ENCODE measurements around the gene SYCP3.

DNA sequence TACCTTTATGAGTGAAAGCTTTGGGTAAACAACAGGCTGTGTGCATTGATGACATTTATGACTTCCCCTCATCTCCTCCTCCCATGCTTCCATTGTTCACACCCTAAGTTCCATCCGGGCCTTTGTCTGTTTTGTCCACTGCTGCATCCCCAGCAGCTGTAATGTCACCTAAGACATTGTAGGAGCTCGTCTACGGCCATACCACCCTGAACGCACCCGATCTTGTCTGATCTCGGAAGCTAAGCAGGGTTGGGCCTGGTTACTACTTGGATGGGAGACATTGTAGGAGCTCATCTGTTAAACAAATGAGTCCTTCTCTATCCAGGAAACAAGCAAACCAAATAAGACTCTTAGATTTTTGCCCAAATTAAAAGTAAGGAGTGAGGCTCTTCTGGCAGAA lies 40.4 kb upstream of the SYCP3 start:
- TF ChIP-seq, protein P1, sequence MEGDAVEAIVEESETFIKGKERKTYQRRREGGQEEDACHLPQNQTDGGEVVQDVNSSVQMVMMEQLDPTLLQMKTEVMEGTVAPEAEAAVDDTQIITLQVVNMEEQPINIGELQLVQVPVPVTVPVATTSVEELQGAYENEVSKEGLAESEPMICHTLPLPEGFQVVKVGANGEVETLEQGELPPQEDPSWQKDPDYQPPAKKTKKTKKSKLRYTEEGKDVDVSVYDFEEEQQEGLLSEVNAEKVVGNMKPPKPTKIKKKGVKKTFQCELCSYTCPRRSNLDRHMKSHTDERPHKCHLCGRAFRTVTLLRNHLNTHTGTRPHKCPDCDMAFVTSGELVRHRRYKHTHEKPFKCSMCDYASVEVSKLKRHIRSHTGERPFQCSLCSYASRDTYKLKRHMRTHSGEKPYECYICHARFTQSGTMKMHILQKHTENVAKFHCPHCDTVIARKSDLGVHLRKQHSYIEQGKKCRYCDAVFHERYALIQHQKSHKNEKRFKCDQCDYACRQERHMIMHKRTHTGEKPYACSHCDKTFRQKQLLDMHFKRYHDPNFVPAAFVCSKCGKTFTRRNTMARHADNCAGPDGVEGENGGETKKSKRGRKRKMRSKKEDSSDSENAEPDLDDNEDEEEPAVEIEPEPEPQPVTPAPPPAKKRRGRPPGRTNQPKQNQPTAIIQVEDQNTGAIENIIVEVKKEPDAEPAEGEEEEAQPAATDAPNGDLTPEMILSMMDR (conservative IDR thresholded peaks at IDR 0.05 in 1 of 2, IDR thresholded peaks at IDR 0.05 in 1 of 2; ENCODE audit: extremely low read depth in 1 of 2, insufficient read depth in 1 of 2, low read depth in 1 of 2, low read length in 2 of 2): no peak
- no peak for TF ChIP-seq EZH2 (IDR thresholded peaks at IDR 0.05; ENCODE audit: borderline replicate concordance, low read length)
